ENCODE data around the gene PEF1. TPM values are rescaled to one million over a fixed set of nuclear protein-coding genes. Genes with fewer than 3 reads are reported as not detected.

PEF1 gene, protein sequence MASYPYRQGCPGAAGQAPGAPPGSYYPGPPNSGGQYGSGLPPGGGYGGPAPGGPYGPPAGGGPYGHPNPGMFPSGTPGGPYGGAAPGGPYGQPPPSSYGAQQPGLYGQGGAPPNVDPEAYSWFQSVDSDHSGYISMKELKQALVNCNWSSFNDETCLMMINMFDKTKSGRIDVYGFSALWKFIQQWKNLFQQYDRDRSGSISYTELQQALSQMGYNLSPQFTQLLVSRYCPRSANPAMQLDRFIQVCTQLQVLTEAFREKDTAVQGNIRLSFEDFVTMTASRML
- total RNA-seq = 100 to 1,000 TPM; 101 to 124 (median 115) TPM

DNA sequence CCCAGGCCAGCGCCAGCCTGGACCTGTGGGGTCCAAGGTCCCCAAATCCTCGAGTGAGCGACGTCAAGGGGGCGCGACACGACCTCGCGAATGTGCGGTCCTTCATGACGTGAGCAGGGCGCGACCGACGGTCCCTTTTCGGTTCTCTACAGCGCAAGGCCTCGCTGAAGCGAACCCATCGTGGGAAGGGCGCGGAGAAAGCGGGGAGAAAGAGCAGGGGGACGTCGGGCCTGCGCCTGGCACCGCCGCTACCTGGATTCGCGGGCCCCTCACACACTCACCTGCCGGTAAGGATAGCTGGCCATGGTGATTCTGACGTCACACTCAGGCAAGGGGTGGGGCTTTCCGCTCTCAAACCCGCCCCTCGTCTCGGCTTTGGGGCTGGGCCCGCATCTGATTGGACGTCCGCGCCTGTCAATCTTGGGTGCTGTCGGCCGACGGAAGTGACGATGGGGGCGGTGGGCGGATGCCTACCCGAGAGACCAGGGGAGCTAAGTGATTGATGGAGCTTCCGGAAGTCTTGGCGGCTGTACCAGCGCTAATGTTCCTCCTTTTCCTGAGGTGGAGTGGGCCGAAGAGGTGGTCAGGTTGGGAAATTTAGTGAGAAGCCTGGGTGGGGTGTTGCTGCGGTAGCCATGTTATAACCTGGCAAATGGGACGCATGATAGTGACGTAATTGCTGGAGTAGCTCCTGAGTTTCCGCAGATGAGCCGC is at the start of gene PEF1:
TSS of gene PEF1 (minus strand) at position 317 of the 714 bp plus-strand sequence. CDS start at position 305, 12 bp downstream.
- WGBS, 2 donors = 0% methylated on average over 30 to 47 of the region's 56 CpGs

DNA sequence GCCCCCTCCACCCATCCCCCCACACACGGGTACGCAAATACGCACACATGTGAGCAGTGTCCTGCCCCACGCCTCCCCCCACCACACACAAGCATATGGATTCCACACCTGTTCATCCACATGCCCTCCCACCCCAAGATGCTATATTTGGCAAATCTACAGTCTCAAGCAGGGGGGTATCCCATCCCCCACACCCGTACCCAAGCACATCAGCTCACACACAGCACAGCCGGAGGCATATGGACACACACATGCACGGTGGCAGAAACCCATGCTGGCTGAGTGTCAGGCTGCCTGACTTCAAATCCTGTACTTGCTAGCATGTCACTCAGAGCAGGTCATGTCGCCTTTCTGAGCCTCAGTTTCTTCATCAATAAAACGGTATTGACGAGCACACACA is 48.6 kb upstream of the PEF1 start:
- DNase-seq (ENCODE audit: low spot score in 2 of 2) = no peak
- intact Hi-C loops (cut with DNase I; ENCODE audit: low total_unique reads) = no loop called here
- TF ChIP-seq POLR2A (IDR thresholded peaks at IDR 0.05) = no peak
- TF ChIP-seq, protein P1, sequence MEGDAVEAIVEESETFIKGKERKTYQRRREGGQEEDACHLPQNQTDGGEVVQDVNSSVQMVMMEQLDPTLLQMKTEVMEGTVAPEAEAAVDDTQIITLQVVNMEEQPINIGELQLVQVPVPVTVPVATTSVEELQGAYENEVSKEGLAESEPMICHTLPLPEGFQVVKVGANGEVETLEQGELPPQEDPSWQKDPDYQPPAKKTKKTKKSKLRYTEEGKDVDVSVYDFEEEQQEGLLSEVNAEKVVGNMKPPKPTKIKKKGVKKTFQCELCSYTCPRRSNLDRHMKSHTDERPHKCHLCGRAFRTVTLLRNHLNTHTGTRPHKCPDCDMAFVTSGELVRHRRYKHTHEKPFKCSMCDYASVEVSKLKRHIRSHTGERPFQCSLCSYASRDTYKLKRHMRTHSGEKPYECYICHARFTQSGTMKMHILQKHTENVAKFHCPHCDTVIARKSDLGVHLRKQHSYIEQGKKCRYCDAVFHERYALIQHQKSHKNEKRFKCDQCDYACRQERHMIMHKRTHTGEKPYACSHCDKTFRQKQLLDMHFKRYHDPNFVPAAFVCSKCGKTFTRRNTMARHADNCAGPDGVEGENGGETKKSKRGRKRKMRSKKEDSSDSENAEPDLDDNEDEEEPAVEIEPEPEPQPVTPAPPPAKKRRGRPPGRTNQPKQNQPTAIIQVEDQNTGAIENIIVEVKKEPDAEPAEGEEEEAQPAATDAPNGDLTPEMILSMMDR (IDR thresholded peaks at IDR 0.05) = no peak
- H3K4me3 ChIP-seq (ENCODE audit: low read depth, poor library complexity, severe bottlenecking) = no peak overlapping the region
- WGBS, 2 donors = 81% methylated on average over 9 to 10 of the region's 10 CpGs

More for the DNA sequence above, at the start of gene PEF1:
- TF ChIP-seq, protein P1 (IDR thresholded peaks at IDR 0.05) = no peak
- peak in 1 of 2 donors; percentile 51 for TF ChIP-seq POLR2A (IDR thresholded peaks at IDR 0.05)
- H3K4me3 ChIP-seq (ENCODE audit: low read depth, poor library complexity, severe bottlenecking) = peak within 1 kb of the TSS; percentile 93
- DNase-seq (ENCODE audit: low spot score in 2 of 2) = peak; percentile 98 to 100
- intact Hi-C loops (cut with DNase I; ENCODE audit: low total_unique reads) = no loop called here

DNA sequence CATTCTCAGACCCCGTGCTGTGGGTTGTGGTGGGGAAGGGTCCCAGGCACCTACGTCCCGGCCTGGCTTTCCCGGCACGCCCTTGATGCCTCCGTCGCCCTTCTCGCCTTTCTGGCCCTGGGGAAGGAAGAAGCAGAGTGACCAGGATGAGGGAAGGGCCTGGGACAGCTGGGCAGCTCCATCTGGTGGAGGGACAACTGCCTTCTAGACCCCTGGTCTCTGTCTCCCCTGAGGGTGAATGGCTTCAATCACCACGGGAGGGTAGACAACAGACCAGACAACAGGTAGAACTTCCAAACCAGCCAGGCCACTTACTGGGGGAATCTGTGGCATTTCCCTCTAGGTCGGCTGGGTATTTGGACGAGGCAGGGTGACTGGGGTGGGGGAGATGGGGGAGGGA is 47.3 kb upstream of the PEF1 start:
- no peak for DNase-seq (ENCODE audit: low spot score in 2 of 2)
- intact Hi-C loops (cut with DNase I; ENCODE audit: low total_unique reads) = no loop called here
- 89 to 93% methylated on average over 10 to 11 of the region's 11 CpGs for WGBS, 2 donors
- H3K4me3 ChIP-seq (ENCODE audit: low read depth, poor library complexity, severe bottlenecking) = no peak overlapping the region
- TF ChIP-seq, protein P1 (IDR thresholded peaks at IDR 0.05) = no peak
- TF ChIP-seq POLR2A (IDR thresholded peaks at IDR 0.05) = no peak

DNA sequence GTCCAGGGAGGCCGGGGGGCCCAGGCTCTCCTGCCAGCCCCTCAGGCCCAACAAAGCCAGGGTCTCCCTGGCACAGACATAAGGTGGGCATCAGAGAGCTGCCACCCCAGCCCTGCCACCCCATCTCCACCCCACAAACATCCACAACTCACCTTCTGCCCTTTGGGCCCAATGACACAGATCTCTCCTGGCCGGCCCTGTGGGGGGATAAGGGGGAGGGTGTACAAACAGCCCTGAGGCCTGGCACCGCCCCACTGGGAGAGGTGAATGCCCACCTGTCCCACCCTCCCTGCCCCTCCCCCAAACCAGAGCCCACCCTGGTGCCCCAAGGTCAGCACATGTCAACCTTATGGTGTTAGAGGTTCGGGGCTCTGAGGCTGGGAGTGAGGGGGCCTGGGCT is 46.8 kb upstream of the PEF1 start:
- no peak for TF ChIP-seq POLR2A (IDR thresholded peaks at IDR 0.05)
- TF ChIP-seq, protein P1 (IDR thresholded peaks at IDR 0.05) = no peak
- 93% methylated on average over 2 to 4 of the region's 4 CpGs for WGBS, 2 donors
- H3K4me3 ChIP-seq (ENCODE audit: low read depth, poor library complexity, severe bottlenecking) = no peak overlapping the region
- no peak for DNase-seq (ENCODE audit: low spot score in 2 of 2)
- intact Hi-C loops (cut with DNase I; ENCODE audit: low total_unique reads) = no loop called here

DNA sequence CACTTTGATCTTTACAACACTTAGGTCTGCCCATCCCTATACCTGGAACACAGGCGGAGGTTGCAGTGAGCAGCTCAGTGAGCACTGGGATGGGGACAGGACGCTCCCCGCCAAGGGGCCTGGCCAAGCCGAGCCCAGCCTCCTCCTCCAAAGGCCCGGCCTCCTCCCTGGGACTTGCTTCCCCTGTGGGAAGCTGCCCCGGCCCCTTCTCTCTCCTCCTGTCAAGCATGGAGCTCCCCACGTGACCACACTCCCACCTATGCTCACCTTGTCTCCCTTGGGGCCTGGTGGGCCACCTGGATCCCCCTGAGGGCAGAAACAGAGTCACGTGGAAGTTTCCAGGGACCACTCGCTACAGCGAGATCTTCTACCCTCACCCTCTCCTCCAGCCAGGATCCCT is 46.2 kb upstream of the PEF1 start:
- WGBS, 2 donors = 82 to 92% methylated on average over 10 of the region's 10 CpGs
- H3K4me3 ChIP-seq (ENCODE audit: low read depth, poor library complexity, severe bottlenecking) = no peak overlapping the region
- DNase-seq (ENCODE audit: low spot score in 2 of 2) = no peak
- TF ChIP-seq, protein P1 (IDR thresholded peaks at IDR 0.05) = no peak
- no peak for TF ChIP-seq POLR2A (IDR thresholded peaks at IDR 0.05)
- intact Hi-C loops (cut with DNase I; ENCODE audit: low total_unique reads) = no loop called here
